ENCODE data around the gene TAF3.

DNA sequence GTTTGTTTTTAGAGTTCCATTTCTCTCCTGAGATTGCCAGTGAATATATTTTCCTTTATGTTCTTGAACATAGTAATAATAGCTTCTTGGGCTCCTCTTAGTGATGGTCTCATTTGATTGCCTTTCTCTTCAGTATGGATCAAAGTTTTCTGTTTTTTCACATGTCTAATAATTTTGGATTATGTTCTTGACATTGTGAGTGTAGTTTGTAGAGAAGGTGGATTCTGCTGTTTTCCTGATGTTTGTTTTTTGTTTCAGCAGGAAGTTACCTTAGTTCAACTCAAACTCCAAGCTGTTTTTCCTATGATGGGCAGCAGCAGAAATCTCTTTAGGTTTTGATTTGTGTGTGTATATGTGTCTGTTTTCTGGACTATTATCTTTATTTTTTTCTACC lies 43.8 kb downstream of the TAF3 start:
- TF ChIP-seq, protein P1, sequence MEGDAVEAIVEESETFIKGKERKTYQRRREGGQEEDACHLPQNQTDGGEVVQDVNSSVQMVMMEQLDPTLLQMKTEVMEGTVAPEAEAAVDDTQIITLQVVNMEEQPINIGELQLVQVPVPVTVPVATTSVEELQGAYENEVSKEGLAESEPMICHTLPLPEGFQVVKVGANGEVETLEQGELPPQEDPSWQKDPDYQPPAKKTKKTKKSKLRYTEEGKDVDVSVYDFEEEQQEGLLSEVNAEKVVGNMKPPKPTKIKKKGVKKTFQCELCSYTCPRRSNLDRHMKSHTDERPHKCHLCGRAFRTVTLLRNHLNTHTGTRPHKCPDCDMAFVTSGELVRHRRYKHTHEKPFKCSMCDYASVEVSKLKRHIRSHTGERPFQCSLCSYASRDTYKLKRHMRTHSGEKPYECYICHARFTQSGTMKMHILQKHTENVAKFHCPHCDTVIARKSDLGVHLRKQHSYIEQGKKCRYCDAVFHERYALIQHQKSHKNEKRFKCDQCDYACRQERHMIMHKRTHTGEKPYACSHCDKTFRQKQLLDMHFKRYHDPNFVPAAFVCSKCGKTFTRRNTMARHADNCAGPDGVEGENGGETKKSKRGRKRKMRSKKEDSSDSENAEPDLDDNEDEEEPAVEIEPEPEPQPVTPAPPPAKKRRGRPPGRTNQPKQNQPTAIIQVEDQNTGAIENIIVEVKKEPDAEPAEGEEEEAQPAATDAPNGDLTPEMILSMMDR (IDR thresholded peaks at IDR 0.05; ENCODE audit: low read length) = no peak
- TF ChIP-seq EZH2 (optimal IDR thresholded peaks at IDR 0.05; ENCODE audit: low read depth, low read length) (no peak), EZH2phosphoT487 (IDR thresholded peaks at IDR 0.05; ENCODE audit: low read length) (no peak)
